ENCODE results near the gene SARS2.

SARS2 gene

GRCh38 chr19:38917921-38918491 is 12.6 kb downstream of the SARS2 start:
- DNase-seq (ENCODE audit: low read depth in 2 of 3, low spot score in 1 of 3): no peak

- no peak for DNase-seq (ENCODE audit: low read depth in 2 of 3, low spot score in 1 of 3)
These were observed 13.0 kb downstream of the SARS2 start for GRCh38 chr19:38917516-38917915.

- no peak for DNase-seq (ENCODE audit: low read depth in 2 of 3, low spot score in 1 of 3)
These were observed 14.9 kb downstream of the SARS2 start for GRCh38 chr19:38915329-38916321.

- DNase-seq (ENCODE audit: low read depth in 2 of 3, low spot score in 1 of 3): no peak
These were observed 16.6 kb downstream of the SARS2 start for GRCh38 chr19:38913958-38914357.

GRCh38 chr19:38912600-38913514 is 17.7 kb downstream of the SARS2 start:
- DNase-seq (ENCODE audit: low read depth in 2 of 3, low spot score in 1 of 3): no peak

GRCh38 chr19:38911388-38912001 is 19.1 kb downstream of the SARS2 start:
- no peak for DNase-seq (ENCODE audit: low read depth in 2 of 3, low spot score in 1 of 3)

GRCh38 chr19:38910488-38910887 is 20.1 kb downstream of the SARS2 start:
- DNase-seq (ENCODE audit: low read depth in 2 of 3, low spot score in 1 of 3): no peak

GRCh38 chr19:38908911-38909310 is 21.7 kb downstream of the SARS2 start:
- no peak for DNase-seq (ENCODE audit: low read depth in 2 of 3, low spot score in 1 of 3)

GRCh38 chr19:38907670-38908069 is 22.9 kb downstream of the SARS2 start:
- DNase-seq (ENCODE audit: low read depth in 2 of 3, low spot score in 1 of 3): no peak

GRCh38 chr19:38907227-38907626 is 23.3 kb downstream of the SARS2 start:
- DNase-seq (ENCODE audit: low read depth in 2 of 3, low spot score in 1 of 3): no peak

- DNase-seq (ENCODE audit: low read depth in 2 of 3, low spot score in 1 of 3): no peak
These were observed 24.9 kb downstream of the SARS2 start for GRCh38 chr19:38905620-38906019.

- no peak for DNase-seq (ENCODE audit: low read depth in 2 of 3, low spot score in 1 of 3)
These were observed 25.7 kb downstream of the SARS2 start for GRCh38 chr19:38904581-38905539.

GRCh38 chr19:38901683-38902082 is 28.9 kb downstream of the SARS2 start:
- no peak for DNase-seq (ENCODE audit: low read depth in 2 of 3, low spot score in 1 of 3)

- DNase-seq (ENCODE audit: low read depth in 2 of 3, low spot score in 1 of 3): no peak
These were observed 29.8 kb downstream of the SARS2 start for GRCh38 chr19:38900743-38901190.

- no peak for DNase-seq (ENCODE audit: low read depth in 2 of 3, low spot score in 1 of 3)
These were observed 30.3 kb downstream of the SARS2 start for GRCh38 chr19:38900202-38900629.

- DNase-seq (ENCODE audit: low read depth in 2 of 3, low spot score in 1 of 3): peak; percentile 97 to 99 (median 99)
These were observed 30.9 kb downstream of the SARS2 start, which contains the start of the genes NFKBIB and SIRT2 for GRCh38 chr19:38899447-38900201. Gene NFKBIB (plus strand): TSS chr19:38899969. CDS start chr19:38900033, 64 bp downstream. Gene SIRT2 (minus strand): TSS chr19:38899618. CDS start chr19:38899521, 97 bp downstream.

GRCh38 chr19:38898788-38899446 is 31.6 kb downstream of the SARS2 start:
- peak in 1 of 3 donors; percentile 8 for DNase-seq (ENCODE audit: low read depth in 2 of 3, low spot score in 1 of 3)

GRCh38 chr19:38894968-38895367 is 35.6 kb downstream of the SARS2 start:
- no peak for DNase-seq (ENCODE audit: low read depth in 2 of 3, low spot score in 1 of 3)
